ENCODE data around the gene ZNF784.
A peak's percentile ranks its signal among the peaks of the same experiment; 100 is the strongest.

The ZNF784 gene

DNA sequence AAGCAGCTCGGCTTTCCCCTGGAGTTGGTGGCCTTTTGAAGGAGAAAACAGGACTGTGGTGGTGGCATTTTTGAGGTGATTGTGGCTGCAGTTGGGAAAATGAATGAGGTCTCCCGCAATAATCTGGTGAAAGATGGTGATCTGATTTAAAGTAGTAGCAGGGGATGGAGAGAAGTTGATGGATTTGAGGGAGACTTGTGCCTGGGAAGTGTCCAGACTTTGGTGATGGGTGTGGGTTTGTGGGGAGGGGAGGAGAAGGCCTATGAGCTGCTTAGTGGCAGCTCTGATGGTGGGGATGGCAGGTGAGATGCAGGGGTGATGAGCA, 46.6 kb upstream of the ZNF784 start:
- TF ChIP-seq NFIC (IDR thresholded peaks at IDR 0.05) (no peak), RAD21 (IDR thresholded peaks at IDR 0.05; ENCODE audit: low read depth) (peak; percentile 1; the same call in 1 of the 2 replicates)

DNA sequence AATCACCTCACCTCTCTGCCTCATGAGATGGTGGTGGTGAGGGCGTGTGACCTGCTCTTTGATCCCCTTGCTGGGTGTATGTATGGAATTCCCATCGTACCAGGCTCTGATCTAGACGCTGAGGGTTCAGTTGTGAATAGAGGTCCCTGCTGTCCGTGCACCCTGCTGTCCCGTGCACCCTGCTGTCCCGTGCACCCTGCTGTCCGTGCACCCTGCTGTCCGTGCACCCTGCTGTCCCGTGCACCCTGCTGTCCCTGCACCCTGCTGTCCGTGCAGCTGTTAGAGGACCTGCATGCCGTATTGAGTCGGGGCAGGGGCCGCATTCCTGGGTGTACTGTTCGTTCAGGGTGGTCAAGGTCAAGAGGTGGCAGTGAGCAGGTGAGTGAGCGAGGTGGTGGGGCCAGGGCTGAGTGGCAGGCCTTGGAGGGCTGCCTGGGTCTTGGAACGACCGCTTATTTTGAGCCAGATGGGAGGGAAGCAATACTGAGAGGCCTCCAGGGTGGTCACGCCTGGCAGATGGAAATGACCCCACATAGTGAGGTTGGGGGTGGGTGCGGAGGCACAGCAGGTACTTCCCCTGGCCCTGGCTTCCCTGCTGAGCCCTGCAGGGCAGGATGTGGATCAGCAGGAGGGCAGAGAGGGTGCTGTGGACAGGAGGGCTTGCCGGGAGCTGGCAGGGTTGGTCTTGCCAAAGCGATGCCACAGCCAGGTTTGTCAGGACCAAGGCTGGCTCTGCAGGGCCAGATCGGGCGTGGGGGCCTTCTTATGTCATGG, 46.1 kb upstream of the ZNF784 start:
- TF ChIP-seq YY1 (IDR thresholded peaks at IDR 0.05; ENCODE audit: low read depth): 0 out of 2 replicates have a peak, but pooled peaks have one; percentile 21
- TF ChIP-seq, protein P1, sequence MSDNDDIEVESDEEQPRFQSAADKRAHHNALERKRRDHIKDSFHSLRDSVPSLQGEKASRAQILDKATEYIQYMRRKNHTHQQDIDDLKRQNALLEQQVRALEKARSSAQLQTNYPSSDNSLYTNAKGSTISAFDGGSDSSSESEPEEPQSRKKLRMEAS (IDR thresholded peaks at IDR 0.05): peak; percentile 29
- TF ChIP-seq TCF12 (IDR thresholded peaks at IDR 0.05; ENCODE audit: low read depth): peak; percentile 92
- TF ChIP-seq TAF1 (IDR thresholded peaks at IDR 0.05; ENCODE audit: low read depth): no peak
- no peak for TF ChIP-seq CEBPB (IDR thresholded peaks at IDR 0.05)
- peak; percentile 71 for TF ChIP-seq NFIC (IDR thresholded peaks at IDR 0.05)
- TF ChIP-seq TEAD4 (IDR thresholded peaks at IDR 0.05): peak; percentile 56
- TF ChIP-seq ZBTB7A (IDR thresholded peaks at IDR 0.05; ENCODE audit: low read depth): peak; percentile 37; the same call in 1 of the 2 replicates
- TF ChIP-seq FOXM1 (IDR thresholded peaks at IDR 0.05; ENCODE audit: borderline replicate concordance, low read depth): 0 out of 2 replicates have a peak, but pooled peaks have one; percentile 43
- peak; percentile 87 for TF ChIP-seq EP300 (IDR thresholded peaks at IDR 0.05; ENCODE audit: borderline replicate concordance)

DNA sequence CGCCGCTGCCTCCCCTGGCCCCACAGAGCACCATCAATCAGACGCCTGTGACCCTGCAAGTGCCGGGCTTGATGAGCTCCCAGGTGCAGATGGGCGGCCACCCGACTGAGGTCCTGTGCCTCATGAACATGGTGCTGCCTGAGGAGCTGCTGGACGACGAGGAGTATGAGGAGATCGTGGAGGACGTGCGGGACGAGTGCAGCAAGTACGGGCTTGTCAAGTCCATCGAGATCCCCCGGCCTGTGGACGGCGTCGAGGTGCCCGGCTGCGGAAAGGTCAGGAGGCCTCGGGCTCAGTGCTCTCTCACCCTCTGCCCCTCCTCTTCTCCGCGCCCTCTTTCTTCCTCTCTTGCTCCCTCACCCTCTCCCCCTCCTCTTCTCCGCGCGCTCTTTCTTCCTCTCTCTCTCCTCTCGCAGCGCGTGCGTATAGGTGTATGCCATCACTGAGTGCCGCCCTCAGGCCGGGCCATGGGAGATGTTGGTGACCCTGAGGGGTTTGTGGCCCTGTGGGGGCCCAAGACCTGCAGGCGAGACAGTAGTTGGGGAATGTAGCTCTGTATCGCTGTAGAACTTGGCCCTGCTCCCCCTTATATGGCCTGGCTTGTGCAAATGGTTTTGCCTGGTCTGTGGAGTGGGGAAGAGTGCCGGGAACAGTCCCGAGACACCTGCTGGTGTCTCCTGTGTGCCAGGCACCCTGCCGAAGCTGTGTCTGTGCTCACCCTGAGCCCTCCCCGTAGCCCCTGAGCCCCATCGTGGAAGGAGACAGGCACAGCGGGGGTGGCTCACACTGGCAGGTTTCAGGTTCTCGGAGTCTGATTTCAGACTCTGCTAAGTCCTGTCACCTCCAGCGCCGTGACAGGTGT, 45.3 kb upstream of the ZNF784 start:
- TF ChIP-seq ZBTB7A (IDR thresholded peaks at IDR 0.05; ENCODE audit: low read depth) (no peak), FOXM1 (IDR thresholded peaks at IDR 0.05; ENCODE audit: borderline replicate concordance, low read depth) (no peak), NFIC (IDR thresholded peaks at IDR 0.05) (no peak), TEAD4 (IDR thresholded peaks at IDR 0.05) (no peak), YY1 (IDR thresholded peaks at IDR 0.05; ENCODE audit: low read depth) (no peak), EGR1 (IDR thresholded peaks at IDR 0.05) (no peak)

DNA sequence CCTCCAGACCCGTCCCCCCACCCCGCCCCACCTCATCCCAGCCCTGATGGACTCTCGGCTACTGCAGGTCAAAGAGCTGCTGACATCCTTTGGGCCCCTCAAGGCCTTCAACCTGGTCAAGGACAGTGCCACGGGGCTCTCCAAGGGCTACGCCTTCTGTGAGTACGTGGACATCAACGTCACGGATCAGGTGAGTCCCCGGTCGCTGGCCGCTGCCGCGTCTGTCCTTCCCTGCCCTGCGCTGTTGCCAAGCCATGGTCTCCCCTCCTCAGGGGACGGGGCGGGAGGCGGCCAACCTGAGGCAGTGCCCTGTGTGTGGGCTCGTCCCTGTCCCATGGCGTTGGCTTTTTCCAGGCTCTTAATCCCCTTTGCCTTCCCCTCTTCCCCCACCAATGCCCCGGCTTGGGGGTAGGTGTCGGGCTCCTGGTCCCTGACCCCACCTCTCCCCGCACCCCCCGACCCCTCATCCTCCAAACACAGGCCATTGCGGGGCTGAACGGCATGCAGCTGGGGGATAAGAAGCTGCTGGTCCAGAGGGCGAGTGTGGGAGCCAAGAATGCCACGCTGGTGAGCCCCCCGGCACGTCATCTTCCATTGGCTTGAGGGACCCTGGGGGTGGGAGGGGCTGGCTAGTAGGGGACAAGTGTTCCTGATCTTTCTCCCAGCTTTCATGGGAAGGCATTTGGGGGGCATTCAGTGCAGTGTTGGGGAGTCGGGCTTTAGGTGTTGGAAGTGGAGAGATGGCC, 44.4 kb upstream of the ZNF784 start:
- TF ChIP-seq EGR1 (IDR thresholded peaks at IDR 0.05) (no peak), ZBTB7A (IDR thresholded peaks at IDR 0.05; ENCODE audit: low read depth) (no peak), TAF1 (IDR thresholded peaks at IDR 0.05; ENCODE audit: low read depth) (no peak), CEBPB (IDR thresholded peaks at IDR 0.05) (no peak), CREB1 (IDR thresholded peaks at IDR 0.05; ENCODE audit: low read depth) (no peak), FOXM1 (IDR thresholded peaks at IDR 0.05; ENCODE audit: borderline replicate concordance, low read depth) (no peak), RAD21 (IDR thresholded peaks at IDR 0.05; ENCODE audit: low read depth) (no peak), TCF12 (IDR thresholded peaks at IDR 0.05; ENCODE audit: low read depth) (no peak)
- TF ChIP-seq, protein P2, sequence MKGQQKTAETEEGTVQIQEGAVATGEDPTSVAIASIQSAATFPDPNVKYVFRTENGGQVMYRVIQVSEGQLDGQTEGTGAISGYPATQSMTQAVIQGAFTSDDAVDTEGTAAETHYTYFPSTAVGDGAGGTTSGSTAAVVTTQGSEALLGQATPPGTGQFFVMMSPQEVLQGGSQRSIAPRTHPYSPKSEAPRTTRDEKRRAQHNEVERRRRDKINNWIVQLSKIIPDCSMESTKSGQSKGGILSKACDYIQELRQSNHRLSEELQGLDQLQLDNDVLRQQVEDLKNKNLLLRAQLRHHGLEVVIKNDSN (IDR thresholded peaks at IDR 0.05): no peak
- TF ChIP-seq, protein P1 (IDR thresholded peaks at IDR 0.05): no peak

DNA sequence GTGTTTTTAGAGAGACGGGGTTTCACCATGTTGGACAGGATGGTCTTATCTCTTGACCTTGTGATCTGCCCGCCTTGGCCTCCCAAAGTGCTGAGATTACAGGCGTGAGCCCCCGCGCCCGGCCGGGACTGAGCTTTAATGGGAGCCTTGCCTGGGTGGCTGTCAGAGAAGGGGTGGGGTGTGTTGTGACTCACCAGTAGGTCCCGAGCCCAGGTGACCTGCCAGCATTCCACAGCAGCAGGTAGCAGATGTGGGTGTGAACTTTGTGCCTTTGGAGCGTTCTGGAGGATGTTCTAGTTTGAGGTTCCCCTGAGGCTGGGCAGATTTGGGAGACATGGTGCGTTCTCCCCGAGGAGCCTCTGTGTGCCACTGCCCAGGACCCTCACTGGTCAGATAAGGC, 43.6 kb upstream of the ZNF784 start:
- TF ChIP-seq TCF12 (IDR thresholded peaks at IDR 0.05; ENCODE audit: low read depth) (peak; percentile 77), YY1 (IDR thresholded peaks at IDR 0.05; ENCODE audit: low read depth) (0 out of 2 replicates have a peak, but pooled peaks have one; percentile 11), EGR1 (IDR thresholded peaks at IDR 0.05) (no peak), FOXM1 (IDR thresholded peaks at IDR 0.05; ENCODE audit: borderline replicate concordance, low read depth) (0 out of 2 replicates have a peak, but pooled peaks have one; percentile 14), CREB1 (IDR thresholded peaks at IDR 0.05; ENCODE audit: low read depth) (no peak), ZBTB7A (IDR thresholded peaks at IDR 0.05; ENCODE audit: low read depth) (peak; percentile 34; the same call in 1 of the 2 replicates), NFIC (IDR thresholded peaks at IDR 0.05) (peak; percentile 10; the same call in 1 of the 2 replicates), TAF1 (IDR thresholded peaks at IDR 0.05; ENCODE audit: low read depth) (no peak), EP300 (IDR thresholded peaks at IDR 0.05; ENCODE audit: borderline replicate concordance) (peak; percentile 62), TEAD4 (IDR thresholded peaks at IDR 0.05) (peak; percentile 89)
- TF ChIP-seq, protein P2 (IDR thresholded peaks at IDR 0.05): peak; percentile 72
- TF ChIP-seq, protein P1 (IDR thresholded peaks at IDR 0.05): peak; percentile 42

DNA sequence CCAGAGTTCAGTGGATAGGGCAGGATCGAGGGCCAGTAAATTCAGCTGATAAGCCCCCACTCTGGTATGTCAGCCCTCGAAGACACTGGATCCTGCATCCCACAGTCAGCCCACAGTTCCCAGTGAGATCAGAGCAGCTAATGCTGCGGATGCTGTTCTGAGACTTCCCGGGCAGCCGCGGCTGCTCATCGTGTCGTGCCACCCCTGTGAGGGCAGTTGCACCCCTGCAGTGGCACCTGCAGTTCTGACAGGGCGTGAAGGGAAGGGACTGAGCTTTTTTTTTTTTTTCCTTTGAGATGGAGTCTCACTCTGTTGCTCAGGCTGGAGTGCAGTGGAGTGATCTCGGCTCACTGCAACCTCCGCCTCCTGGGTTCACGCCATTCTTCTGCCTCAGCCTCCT, 43.1 kb upstream of the ZNF784 start:
- TF ChIP-seq ZBTB7A (IDR thresholded peaks at IDR 0.05; ENCODE audit: low read depth) (peak; percentile 33; the same call in 1 of the 2 replicates), CREB1 (IDR thresholded peaks at IDR 0.05; ENCODE audit: low read depth) (no peak), FOXM1 (IDR thresholded peaks at IDR 0.05; ENCODE audit: borderline replicate concordance, low read depth) (peak; percentile 9; the same call in 1 of the 2 replicates), TEAD4 (IDR thresholded peaks at IDR 0.05) (0 out of 2 replicates have a peak, but pooled peaks have one; percentile 26), TCF12 (IDR thresholded peaks at IDR 0.05; ENCODE audit: low read depth) (peak; percentile 67; the same call in 1 of the 2 replicates)
- TF ChIP-seq, protein P2 (IDR thresholded peaks at IDR 0.05): no peak
- TF ChIP-seq, protein P3, sequence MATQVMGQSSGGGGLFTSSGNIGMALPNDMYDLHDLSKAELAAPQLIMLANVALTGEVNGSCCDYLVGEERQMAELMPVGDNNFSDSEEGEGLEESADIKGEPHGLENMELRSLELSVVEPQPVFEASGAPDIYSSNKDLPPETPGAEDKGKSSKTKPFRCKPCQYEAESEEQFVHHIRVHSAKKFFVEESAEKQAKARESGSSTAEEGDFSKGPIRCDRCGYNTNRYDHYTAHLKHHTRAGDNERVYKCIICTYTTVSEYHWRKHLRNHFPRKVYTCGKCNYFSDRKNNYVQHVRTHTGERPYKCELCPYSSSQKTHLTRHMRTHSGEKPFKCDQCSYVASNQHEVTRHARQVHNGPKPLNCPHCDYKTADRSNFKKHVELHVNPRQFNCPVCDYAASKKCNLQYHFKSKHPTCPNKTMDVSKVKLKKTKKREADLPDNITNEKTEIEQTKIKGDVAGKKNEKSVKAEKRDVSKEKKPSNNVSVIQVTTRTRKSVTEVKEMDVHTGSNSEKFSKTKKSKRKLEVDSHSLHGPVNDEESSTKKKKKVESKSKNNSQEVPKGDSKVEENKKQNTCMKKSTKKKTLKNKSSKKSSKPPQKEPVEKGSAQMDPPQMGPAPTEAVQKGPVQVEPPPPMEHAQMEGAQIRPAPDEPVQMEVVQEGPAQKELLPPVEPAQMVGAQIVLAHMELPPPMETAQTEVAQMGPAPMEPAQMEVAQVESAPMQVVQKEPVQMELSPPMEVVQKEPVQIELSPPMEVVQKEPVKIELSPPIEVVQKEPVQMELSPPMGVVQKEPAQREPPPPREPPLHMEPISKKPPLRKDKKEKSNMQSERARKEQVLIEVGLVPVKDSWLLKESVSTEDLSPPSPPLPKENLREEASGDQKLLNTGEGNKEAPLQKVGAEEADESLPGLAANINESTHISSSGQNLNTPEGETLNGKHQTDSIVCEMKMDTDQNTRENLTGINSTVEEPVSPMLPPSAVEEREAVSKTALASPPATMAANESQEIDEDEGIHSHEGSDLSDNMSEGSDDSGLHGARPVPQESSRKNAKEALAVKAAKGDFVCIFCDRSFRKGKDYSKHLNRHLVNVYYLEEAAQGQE (IDR thresholded peaks at IDR 0.05; ENCODE audit: low read depth): no peak

Measured in Ishikawa (cell line).